PC-3 (cell line): ENCODE results near the gene AKAP7. TPM values are rescaled to one million over a fixed set of nuclear protein-coding genes. Genes with fewer than 3 reads are reported as not detected.

Source experiments
- ATAC-seq: fragments of 200-7000 bp; cut with Tn5 transposase; 2 replicates; pipeline ENCODE4 v1.9.1; 2020; ENCODE audit warnings: mild to moderate bottlenecking, moderate library complexity
- BruUV-seq: library from RNA; stranded (reverse); fragments of 400-500 nt; replicated peaks from 2 replicates; lab custom pipeline; 2021; lab: Mats Ljungman, UMichigan
- CTCF ChIA-PET: fragments of 300-600 bp; sonication (Branson Sonifier 250); formaldehyde crosslinking; loops from one replicate; lab custom pipeline; 2022; ENCODE audit warnings: antibody characterized with exemption; lab: Charles Lee
- POLR2A ChIA-PET: fragments of 300-600 bp; sonication (Branson Sonifier 250); formaldehyde crosslinking; loops from one replicate; lab custom pipeline; 2022; ENCODE audit warnings: antibody characterized with exemption; ENCODE audit not compliant: unreplicated experiment; lab: Charles Lee
- DNase-seq: peaks from one replicate; pipeline ENCODE4 v3.0.0-alpha.2; 2015
- H2AFZ ChIP-seq: fragments of 300-600 bp; sonication (generic); 2 replicates; pipeline ENCODE4 v1.6.0; 2016; ENCODE audit warnings: antibody characterized with exemption, low read length
- H3F3A ChIP-seq: fragments of 300-600 bp; sonication (generic); one replicate; pipeline ENCODE4 v1.6.0; 2017; ENCODE audit warnings: antibody characterized with exemption, low read length, control low read depth, mild to moderate bottlenecking; ENCODE audit not compliant: unreplicated experiment
- H3K27ac ChIP-seq: fragments of 300-600 bp; sonication (generic); 2 replicates; pipeline ENCODE4 v1.5.1; 2016; ENCODE audit warnings: mild to moderate bottlenecking, low read length
- H3K27me3 ChIP-seq: fragments of 300-600 bp; sonication (generic); 2 replicates; pipeline ENCODE4 v1.6.1; 2016; ENCODE audit warnings: low read length, mixed read lengths
- H3K36me3 ChIP-seq: fragments of 300-600 bp; sonication (generic); 2 replicates; pipeline ENCODE4 v1.6.1; 2016; ENCODE audit warnings: low read depth, mixed run types, low read length, mixed read lengths
- H3K4me1 ChIP-seq: fragments of 300-600 bp; sonication (generic); 2 replicates; pipeline ENCODE4 v1.5.1; 2016; ENCODE audit warnings: low read length; ENCODE audit not compliant: insufficient read depth
- H3K4me2 ChIP-seq: fragments of 300-600 bp; sonication (generic); 2 replicates; pipeline ENCODE4 v1.6.0; 2016; ENCODE audit warnings: low read length
- H3K4me3 ChIP-seq: fragments of 300-600 bp; sonication (generic); 2 replicates; pipeline ENCODE4 v1.5.1; 2016; ENCODE audit warnings: mild to moderate bottlenecking, low read length, mixed read lengths
- H3K79me2 ChIP-seq: fragments of 300-600 bp; sonication (generic); 2 replicates; pipeline ENCODE4 v1.6.1; 2017; ENCODE audit warnings: low read length, mixed read lengths
- H3K9ac ChIP-seq: fragments of 300-600 bp; sonication (generic); 2 replicates; pipeline ENCODE4 v1.6.0; 2016; ENCODE audit warnings: mild to moderate bottlenecking, low read length
- H3K9me2 ChIP-seq: fragments of 300-600 bp; sonication (generic); replicated peaks from 2 replicates; pipeline ENCODE4 v1.6.1; 2016; ENCODE audit warnings: mixed run types, low read length, mixed read lengths
- H3K9me3 ChIP-seq: fragments of 300-600 bp; sonication (generic); 2 replicates; pipeline ENCODE4 v1.6.1; 2016; ENCODE audit warnings: low read length, mixed read lengths
- H4K20me1 ChIP-seq: fragments of 300-600 bp; sonication (generic); 2 replicates; pipeline ENCODE4 v1.6.1; 2016; ENCODE audit warnings: low read length, mixed read lengths
- CTCF ChIP-seq: fragments of 300-600 bp; sonication (generic); conservative IDR thresholded peaks from 2 replicates; pipeline ENCODE4 v1.5.1; 2017; ENCODE audit warnings: antibody characterized with exemption, low read depth, mild to moderate bottlenecking, low read length
- EZH2 ChIP-seq: fragments of 300-600 bp; sonication (generic); IDR thresholded peaks from one replicate; pipeline ENCODE4 v1.6.1; 2017; ENCODE audit warnings: antibody characterized with exemption, mild to moderate bottlenecking, low read length; ENCODE audit not compliant: unreplicated experiment
- EZH2phosphoT487 ChIP-seq: fragments of 300-600 bp; sonication (generic); IDR thresholded peaks from 2 replicates; pipeline ENCODE4 v1.6.1; 2018; ENCODE audit warnings: mild to moderate bottlenecking, antibody characterized with exemption, low read length, borderline replicate concordance
- intact Hi-C: fragments of 100-400 bp; cut with micrococcal nuclease; formaldehyde crosslinking; loops from 2 replicates; pipeline ENCODE4 v1.9.0; 2023
- total RNA-seq: library from RNA; depleted of rRNA; stranded (reverse); fragments of >200 nt; gene quantifications from 2 replicates; pipeline ENCODE4 v1.2.3, GENCODE V29; 2014

AKAP7 gene
- total RNA-seq, 1 experiment from 2014 or later = 3.6 TPM

GRCh38 chr6:131205481-131206244, 70.4 kb downstream of the AKAP7 start:
- Histone ChIP-seq H4K20me1 (no peaks in the 10 kb centered on the region), H3K9me3 (no peaks in the 10 kb centered on the region), H2AFZ (no peak overlapping the region), H3K4me1 (no peaks in the 10 kb centered on the region), H3K79me2 (no peaks in the 10 kb centered on the region), H3K27ac (no peak overlapping the region), H3K27me3 (no peaks in the 10 kb centered on the region), H3K9me2 (no peaks in the 10 kb centered on the region), H3K9ac (no peak overlapping the region), H3K4me3 (no peak overlapping the region), H3K4me2 (no peak overlapping the region), H3K36me3 (no peaks in the 10 kb centered on the region), H3F3A (no peaks in the 10 kb centered on the region)
- CTCF ChIA-PET = no interaction called here
- no TSS peak for BruUV-seq
- TF ChIP-seq CTCF = no peak
- DNase-seq = no peak
- POLR2A ChIA-PET = no interaction called here
- ATAC-seq = no peak
- intact Hi-C loops = loop anchor here (1.0 to 5.0 kb wide), 2 partner anchors 52 to 329 kb away; no protein-coding TSS in a partner anchor

GRCh38 chr6:131206463-131207251, 71.4 kb downstream of the AKAP7 start:
- no peaks in the 10 kb centered on the region for H3K79me2 ChIP-seq
- POLR2A ChIA-PET = no interaction called here

More at GRCh38 chr6:131206463-131207251, 71.4 kb downstream of the AKAP7 start:
- Histone ChIP-seq H2AFZ (no peak overlapping the region), H4K20me1 (no peaks in the 10 kb centered on the region), H3K4me1 (no peaks in the 10 kb centered on the region; the same call in 1 of the 2 replicates), H3K9ac (no peak overlapping the region), H3K36me3 (no peaks in the 10 kb centered on the region), H3K9me2 (no peaks in the 10 kb centered on the region), H3F3A (no peaks in the 10 kb centered on the region), H3K27me3 (no peaks in the 10 kb centered on the region), H3K4me3 (no peak overlapping the region), H3K4me2 (no peak overlapping the region), H3K27ac (no peak overlapping the region), H3K9me3 (no peaks in the 10 kb centered on the region)
- no peak for ATAC-seq
- intact Hi-C loops = loop anchor here (1.0 to 5.0 kb wide), 2 partner anchors 51 to 328 kb away; no protein-coding TSS in a partner anchor
- BruUV-seq = no TSS peak
- CTCF ChIA-PET = no interaction called here
- DNase-seq = no peak
- TF ChIP-seq CTCF = no peak
- no peak for TF ChIP-seq EZH2phosphoT487
- no peak for TF ChIP-seq EZH2
